NCI-H2196 (cell line): Measurements from ENCODE around the gene STAG1.
"Not testable (repeated sequence)": the region's sequence is repeated elsewhere in the genome, so short reads cannot be mapped to it uniquely, and the experiment has no call there.

ENCODE experiments used
- DNase-seq: peaks from one replicate; lab custom pipeline; 2025; ENCODE audit not compliant: unreplicated experiment; lab: John Stamatoyannopoulos, UW

The STAG1 gene

DNA sequence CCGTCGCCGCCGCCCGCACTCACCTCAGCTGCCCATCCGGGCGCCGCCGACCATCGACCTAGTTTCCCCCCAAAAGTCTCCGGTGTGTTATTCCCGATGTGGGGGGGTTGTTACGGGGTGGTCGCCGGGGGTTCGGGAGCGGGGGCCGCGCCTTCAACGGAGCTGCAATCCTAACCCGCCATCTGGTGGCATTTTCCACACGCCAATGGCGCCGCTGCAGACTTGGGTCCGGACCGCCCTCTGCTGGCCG lies at the start of gene STAG1:
TSS of gene STAG1 (minus strand) at position 207 of the 250 bp plus-strand sequence. CDS start 121,480 bp downstream, outside the sequence.
- no peak for DNase-seq

DNA sequence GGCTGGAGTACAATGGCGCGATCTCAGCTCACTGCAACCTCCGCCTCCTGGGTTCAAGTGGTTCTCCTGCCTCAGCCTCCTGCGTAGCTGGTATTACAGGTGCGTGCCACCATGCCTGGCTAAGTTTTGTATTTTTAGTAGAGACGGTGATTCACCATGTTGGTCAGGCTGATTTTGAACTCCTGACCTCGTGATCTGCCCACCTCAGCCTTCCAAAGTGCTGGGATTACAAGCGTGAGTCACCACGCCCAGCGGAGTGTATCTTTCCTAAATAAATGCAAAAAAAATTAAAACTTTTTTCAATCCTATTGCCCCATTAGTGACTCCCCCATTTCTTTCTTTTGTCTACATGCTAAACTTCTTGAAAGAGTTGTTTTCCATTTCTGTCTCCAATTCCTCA lies 49.0 kb upstream of the STAG1 start:
- not testable (repeated sequence) for DNase-seq

DNA sequence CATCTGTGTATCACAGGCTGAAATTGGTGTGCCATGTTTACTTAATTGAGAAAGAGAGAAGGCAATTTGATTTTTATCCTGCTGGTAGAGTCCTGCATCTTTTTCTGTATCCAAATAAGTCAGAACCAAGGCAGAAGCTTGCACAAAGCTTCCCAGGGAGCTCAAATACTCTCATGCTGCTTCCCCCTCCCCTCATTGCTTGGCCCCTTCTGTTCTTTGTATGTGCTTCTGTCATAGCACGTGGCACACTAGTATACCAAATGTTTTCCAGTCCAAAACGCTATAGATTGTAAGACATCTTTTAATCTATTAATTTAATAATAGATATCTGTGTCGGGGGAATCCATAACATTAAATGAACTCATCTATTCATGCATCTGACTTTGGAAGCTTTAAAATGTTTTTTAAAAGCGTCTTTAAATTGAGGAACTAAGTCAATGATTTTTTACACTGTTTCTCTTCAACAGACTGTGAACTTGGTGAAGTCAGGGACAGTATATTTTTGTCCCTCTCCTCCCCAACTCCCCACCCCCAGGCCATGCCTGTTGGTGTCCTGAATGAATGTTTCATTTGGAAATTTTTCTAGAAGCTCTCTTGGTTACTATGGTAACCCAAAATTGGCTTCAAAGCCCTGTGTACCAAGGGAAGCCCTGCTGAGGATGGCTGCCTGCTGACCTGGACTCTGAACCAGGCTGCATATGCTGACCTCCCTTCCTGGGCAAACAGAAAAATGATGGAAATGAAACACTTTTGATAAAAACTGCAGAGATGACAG lies 40.6 kb upstream of the STAG1 start:
- DNase-seq: no peak

DNA sequence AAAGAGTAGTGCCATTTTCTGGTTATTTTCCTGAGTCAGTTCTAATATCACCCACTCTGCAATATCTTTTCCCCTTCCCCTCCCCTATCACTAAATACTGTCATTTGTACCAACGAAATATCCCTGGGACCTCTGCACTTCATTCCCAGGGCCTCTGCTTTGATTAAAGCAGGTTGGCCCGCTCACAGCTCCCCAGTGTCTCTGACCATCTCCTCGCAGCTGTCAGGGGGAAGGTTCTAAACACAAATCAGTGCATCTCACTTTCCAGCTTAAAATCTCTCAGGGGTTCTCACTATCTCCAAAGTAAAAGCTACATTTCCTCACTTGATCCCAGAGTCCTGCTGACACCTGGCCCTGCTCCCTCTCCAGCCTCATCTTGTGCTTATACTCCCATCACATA lies 38.6 kb upstream of the STAG1 start:
- DNase-seq: no peak

DNA sequence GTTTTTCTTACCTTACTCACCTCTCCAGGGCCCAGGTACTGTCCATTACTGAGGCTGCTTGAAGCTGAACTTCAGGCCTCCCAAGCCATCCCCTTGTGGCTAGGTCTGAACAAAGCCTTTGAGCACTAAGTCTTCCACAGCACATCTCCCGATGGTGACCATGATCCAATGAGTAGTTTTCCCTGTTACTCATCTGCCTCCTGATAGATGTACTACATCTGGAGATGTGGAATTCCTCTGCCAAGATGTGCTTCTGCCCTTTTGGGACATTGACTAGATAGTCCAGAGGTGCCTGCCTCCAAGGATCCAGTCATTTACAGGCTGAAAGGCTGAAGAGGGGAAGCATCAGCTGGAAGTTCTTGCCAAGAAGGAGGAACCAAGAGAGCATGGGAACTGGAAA lies 37.8 kb upstream of the STAG1 start:
- no peak for DNase-seq

DNA sequence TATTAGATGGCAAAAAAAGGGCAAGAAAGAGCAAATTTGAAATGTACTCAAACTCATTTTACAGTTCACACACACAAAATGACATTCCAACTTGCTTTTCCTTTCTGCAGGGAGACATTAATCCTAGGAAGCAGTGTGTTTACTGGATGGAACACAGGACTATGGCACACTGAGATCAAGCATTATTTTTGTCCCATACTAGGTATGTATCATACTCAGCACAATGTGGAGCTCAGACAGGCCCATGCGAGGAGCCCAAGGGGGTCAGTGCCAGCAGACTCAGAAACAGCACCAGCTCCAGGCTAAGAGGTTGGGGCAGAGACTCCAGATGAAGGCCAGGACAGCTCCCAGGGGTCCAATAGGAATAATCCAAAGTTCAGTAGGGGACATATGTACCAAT lies 36.0 kb upstream of the STAG1 start:
- DNase-seq: no peak

DNA sequence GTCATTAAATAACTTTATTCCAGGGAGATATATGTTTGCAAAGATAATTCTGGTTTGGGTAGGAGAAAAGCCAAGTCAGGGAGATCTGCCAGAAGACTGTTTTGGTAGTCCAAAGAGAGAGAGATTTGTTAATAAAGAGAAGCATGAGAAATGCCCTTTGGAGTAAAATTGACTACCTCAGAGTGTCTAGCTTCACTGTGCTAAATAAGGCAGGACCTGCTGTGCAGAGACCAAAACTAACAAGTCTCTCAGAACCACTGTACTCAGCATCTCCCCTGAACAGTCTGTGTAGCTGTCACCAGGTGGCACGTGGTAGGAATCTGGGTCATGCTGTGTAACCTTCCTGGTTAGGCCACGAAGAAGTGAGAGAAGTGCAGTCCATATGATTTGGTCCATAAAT lies 35.2 kb upstream of the STAG1 start:
- no peak for DNase-seq

DNA sequence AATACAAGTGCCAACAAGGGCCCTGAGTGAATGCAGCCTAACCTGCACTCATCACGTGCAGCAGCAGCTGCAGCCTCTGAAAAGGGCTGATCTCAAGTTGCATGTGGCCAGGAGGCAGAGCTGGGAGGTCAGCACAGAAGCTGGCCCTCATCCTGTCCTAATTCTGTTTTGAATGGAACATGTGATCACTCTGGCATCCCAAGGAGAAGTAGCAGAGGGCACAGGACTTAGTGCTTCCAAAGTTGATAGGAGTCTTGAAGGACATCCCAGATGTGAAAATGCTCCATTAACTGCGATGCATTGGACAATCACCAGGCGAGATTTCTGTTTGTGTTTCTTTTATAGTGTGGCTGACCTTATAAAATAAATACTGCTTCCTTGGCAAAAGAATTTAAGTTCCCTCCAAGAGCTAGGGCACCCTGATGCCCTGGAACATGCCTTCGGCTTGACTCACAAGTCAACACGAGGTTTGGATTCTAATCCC lies 31.6 kb upstream of the STAG1 start:
- peak; percentile 47 for DNase-seq

DNA sequence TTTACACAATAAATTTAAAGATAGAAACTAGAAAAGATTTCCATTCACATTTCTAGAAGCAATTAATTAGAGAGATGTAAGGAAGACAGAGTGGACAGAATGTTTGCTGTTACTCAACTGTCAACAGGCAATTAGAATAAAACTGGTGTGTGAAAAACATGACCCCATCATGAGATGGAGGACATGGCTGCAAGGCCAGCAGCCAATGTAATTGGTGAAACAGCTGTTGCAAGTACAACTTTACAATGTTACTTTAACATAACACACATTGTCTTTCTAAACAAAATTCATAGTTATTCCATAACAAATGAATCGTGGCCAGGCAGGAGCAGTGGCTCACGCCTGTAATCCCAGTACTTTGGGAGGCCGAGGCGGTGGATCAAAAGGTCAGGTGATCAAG lies 28.6 kb upstream of the STAG1 start:
- no peak for DNase-seq

DNA sequence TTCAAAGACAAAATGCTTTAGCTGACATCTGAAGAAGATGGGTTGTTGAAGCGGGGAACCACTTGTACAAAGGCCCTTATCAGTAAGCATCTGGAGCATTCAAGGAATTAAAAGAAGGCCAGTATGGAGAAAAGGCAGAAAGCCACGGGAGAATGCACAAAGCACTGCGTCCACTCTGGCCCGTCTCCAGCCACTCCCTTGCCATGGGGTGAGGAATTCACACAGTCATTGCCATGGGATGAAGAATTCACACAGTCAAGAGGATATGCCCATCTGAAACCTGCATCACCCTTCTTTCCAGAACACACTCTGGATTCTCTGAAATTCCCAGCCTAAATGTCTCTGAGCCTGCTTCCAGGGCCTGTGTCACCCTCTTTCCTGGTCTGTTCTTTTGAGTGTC lies 26.7 kb upstream of the STAG1 start:
- no peak for DNase-seq

DNA sequence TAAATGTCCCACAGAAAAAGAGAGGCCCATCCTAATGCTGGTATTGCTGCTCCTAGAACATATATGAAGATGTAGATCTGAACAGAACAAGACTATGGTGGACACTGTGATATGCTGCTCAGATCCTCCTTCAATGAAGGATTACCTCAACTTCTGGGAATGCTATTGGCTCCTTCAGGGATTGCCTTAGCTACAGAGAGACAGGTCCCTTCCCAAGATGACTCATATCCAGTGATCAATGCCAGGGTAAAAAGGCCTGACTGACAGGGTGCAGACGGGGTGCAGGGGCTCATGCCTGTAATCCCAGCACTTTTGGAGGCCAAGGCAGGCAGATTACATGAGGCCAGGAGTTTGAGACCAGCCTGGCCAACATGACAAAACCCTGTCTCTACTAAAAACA lies 20.5 kb upstream of the STAG1 start:
- no peak for DNase-seq

DNA sequence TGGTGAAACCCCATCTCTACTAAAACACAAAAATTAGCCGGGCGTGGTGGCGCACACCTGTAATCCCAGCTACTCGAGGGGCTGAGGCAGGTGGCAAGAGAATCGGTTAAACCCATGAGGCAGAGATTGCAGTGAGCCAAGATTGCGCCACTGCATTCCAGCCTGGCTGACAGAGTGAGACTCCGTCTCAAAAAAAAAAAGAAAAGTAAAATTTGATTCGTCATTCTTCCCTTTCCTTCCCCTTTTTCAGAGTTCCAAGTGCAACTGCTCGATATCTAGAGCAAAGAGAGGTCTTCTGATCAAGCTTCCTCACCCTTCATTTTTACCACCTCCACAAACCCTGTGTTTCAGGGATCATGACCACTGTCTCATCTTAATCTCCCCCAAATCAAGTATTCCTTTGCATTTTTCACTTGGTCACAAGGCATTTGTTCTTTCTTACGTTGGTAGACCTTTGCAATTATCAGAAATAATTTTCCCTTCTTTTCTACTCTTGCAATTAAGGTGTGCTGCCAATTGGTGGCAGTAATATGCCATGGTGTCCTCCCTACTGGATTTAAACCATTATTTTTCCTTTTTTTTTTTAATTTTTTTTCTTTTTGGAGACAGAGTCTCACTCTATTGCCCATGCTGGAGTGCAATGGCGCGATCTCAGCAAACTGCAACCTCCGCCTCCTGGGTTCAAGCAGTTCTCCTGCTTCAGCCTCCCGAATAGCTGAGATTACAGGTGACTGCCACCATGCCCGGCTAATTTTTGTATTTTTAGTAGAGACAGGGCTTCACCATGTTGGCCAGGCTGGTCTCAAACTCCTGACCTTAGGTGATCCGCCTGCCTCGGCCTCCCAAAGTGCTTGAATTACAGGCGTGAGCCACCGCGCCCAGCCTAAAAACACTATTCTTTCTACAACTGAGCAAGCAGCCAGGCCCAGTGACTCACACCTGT lies 6.3 kb upstream of the STAG1 start:
- not testable (repeated sequence) for DNase-seq

DNA sequence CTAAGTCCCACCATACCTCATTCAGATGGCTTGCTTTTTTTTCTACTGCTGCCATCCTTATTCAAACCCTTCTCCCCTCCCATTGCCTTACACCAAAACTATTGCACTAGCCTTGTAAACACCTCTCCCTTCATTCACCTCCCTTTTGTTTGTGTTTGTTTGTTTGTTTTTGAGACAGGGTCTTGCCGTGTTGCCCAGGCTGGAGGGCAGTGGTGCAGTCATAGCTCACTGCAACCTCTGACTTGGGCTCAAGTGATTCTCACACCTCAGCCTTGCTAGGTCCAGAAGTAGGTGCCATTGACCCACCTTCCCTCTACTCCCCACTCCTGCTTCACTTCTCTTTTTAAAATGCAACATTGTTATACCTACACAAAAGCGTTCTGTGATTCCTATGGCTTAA lies 3.0 kb upstream of the STAG1 start:
- DNase-seq: no peak

DNA sequence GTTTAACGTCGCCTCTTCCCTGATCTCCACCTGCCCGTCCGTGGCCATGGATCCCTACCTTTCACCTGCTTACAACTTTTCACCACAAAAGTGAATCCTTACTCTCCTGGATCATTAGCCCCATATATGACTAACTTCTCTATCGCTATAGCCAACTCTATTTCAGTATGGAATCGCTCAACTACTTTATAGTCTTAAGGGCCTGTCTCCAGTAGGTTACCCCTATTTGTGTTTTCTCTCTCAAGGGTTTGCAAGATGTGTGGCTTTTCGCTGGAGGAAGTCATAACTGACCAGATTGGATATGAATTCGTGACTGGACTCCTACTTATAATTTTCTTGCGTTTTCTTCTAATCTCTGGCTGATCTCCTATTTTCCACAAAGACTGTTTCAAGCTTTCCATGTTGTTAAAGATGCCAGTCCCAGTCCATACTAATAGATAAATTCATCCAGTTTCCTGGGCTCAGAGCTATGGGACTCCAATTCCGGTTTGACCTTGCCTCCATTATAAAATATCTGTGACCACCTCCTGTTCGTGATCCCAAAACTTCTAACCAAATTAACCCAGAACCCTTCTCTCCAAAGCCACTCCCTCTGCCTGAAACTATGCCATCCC lies 1.3 kb upstream of the STAG1 start:
- no peak for DNase-seq

DNA sequence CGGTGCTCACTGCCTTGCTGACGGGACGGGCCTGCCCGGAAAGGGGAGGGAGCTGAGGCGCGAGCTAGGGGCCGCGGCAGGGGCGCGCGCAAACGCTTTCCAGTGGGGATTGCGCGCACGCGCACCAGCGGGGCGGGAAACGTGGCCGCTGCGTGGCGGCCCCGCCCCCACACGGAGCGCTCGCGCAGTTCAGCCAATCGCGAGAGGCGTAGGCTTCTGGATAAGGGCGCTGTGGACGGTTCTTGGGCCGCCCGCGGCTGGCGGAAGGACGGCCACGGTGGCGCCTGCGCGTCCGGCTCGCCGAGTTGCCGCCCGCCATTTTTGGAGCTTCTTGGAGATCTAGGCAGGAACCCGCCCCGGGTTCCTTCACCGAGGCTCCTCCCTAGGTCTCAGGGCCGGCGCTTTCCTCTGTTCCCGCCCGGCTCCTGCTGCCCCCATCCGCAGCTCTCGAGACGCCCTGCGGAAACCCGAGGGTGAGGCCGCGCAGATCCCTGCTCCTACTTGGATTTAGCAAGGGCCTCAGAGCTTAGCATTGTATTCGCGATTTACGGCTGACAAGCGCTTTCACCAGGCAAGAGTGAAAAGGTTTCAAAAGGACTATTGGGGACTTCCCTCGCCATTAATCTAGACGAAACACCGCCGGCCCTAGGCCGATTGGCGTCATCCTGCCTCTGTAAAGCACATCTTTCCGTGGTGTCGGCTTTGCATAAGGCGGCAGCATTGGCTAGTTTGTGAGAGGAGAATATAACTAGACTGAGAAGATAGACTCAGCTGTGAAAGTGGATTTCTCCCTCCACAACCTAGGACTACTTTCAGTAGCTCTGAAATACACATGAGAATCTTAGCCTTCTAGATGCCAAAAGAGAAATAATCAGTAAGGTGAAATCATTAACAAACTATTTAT lies 496 bp upstream of the STAG1 start:
- peak; percentile 100 for DNase-seq

DNA sequence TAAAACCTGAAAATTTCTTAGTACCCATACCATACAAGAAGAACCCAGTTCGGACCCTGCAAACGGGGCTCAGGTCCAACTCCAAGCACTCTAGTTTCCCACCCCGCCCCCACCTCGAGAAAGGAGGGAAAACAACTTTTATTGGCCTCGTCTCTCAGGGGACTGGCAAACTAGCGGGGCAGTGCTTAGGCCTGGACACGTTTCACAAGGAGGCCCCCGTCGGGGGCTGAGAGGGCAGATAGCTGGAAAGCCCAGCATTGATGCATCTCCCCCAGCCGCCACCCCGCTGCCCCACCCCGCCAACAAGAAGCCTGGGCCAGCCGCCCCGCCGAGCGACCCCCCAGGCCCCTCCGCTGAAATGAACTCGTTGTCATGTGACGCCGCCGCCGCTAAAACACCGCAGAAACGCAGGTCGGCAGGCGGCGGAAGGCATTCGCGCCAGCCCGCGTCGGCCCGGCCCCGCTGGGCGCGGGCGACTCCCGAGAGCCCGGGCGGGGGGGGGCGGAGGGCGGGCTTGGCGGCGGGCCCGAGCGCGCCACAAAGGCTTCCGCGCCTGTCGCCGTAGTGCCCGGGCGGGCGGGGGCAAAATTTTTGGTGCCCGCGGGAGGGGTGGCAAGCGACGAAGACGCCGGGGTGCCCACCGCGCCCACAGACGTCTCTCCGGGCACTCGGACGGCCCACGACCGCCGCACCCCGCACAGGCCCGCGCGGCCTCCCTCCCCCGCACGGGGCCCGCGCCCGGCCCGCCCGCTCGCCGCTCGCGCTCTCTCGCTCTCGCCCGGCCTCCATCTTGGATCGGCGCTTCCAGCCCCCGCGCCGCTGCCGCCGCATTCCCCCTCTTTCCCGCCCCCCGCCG lies 634 bp downstream of the STAG1 start:
- peak; percentile 89 for DNase-seq

DNA sequence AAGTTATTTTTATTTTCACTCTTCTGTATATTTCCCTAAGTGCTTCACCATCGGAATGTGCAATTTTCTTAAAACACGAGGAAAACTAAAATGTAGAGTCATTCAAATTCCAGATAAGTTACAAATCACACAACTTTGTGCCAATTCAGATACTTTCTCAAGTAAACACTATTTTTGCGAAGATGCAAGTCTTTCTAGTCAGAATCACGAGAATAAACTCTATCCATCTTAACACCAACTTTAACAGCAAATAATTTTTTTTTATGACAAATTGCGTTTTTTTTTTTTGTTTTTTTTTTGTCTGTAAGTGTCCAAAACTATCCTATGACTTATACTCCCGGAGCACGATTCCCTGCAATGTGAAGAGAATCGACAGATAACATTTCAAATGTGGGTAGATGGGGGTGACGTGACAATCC lies 1.3 kb downstream of the STAG1 start:
- DNase-seq: no peak

DNA sequence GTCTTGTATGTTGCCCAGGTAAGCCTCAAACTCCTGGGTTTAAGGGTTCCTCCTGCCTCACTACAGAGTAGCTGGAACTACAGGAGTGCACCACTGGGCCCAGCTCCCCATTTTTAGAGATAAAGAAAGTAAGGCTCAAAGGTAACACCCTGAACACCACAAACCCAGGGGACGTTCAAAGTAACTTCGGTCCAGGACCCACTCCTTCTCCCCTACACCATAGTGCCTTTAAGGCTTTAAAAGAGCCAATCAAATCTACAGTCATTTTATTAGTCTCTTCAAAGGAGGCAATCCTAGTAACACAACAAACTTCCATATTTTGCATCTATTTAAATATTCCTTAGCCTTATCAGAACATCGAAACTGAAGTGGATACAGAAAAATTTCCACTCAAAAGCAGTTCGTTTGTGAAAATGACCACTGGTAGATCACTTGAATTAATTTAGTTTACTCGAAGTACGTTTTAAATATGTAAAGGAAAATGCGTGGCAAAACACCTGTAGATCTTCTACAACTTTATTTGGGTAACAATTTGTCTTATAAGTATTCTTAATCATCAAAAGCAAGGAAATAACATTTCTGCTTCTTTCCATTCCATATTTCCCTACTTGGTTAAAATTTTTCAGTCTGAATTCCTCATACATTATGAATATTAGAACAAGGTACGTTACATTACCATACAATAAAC lies 1.8 kb downstream of the STAG1 start:
- DNase-seq: no peak

DNA sequence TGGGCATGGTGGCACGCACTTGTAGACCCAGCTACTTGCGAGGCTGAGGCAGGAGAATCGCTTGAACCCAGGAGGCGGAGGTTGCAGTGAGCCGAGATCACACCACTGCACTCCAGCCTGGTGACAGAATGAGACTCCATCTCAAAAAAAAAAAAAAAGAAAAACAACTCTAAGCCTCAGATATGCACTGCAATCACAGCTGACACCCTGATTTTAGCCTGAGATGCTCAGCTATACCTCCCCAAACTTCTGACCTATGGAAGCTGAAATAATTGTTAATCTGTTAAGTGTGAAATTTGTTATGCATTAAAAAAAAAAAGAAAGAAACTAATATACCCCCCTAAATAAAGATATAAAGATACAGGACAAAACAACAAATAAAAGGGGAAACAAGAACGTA lies 2.6 kb downstream of the STAG1 start:
- not testable (repeated sequence) for DNase-seq
